Liver (tissue), 9 donors: ENCODE measurements around the gene C14orf132. TPM values are rescaled to one million over a fixed set of nuclear protein-coding genes. Genes with fewer than 3 reads are reported as not detected.

Source experiments
- DNase-seq: peaks from one replicate; pipeline ENCODE4 v3.0.0-alpha.2; 2017; ENCODE audit warnings: low spot score
- H3K27ac ChIP-seq, 2 donors: one replicate each; pipeline ENCODE4 v1.7.0; 2013; ENCODE audit warnings: inconsistent platforms in 2 of 2, low read length in 2 of 2, control low read depth in 1 of 2, low read depth in 1 of 2, mild to moderate bottlenecking in 1 of 2
- H3K27me3 ChIP-seq, 4 donors: one replicate each; pipeline versions ENCODE4 v1.6.1 to v1.7.0; 2013; ENCODE audit warnings: low read length in 3 of 4, inconsistent platforms in 1 of 4, mild to moderate bottlenecking in 1 of 4, moderate library complexity in 1 of 4; ENCODE audit not compliant: control insufficient read depth in 4 of 4, insufficient read depth in 4 of 4
- H3K36me3 ChIP-seq, 4 donors: one replicate each; pipeline versions ENCODE4 v1.6.1 to v1.7.0; 2013; ENCODE audit warnings: low read length in 3 of 4, mild to moderate bottlenecking in 3 of 4, low read depth in 1 of 4, moderate library complexity in 1 of 4; ENCODE audit not compliant: control insufficient read depth in 4 of 4, insufficient read depth in 3 of 4
- H3K4me1 ChIP-seq, 4 donors: one replicate each; pipeline versions ENCODE4 v1.6.1 to v1.7.0; 2013; ENCODE audit warnings: low read length in 3 of 4, mild to moderate bottlenecking in 3 of 4, moderate library complexity in 1 of 4; ENCODE audit not compliant: control insufficient read depth in 4 of 4, insufficient read depth in 4 of 4
- H3K4me3 ChIP-seq, 3 donors: one replicate each; pipeline versions ENCODE4 v1.6.1 to v1.7.0; 2013; ENCODE audit warnings: low read length in 3 of 3, control low read depth in 1 of 3, low read depth in 1 of 3, mild to moderate bottlenecking in 1 of 3
- H3K9ac ChIP-seq, 2 donors: one replicate each; pipeline ENCODE4 v1.7.0; 2013; ENCODE audit warnings: low read length in 2 of 2, mild to moderate bottlenecking in 2 of 2, moderate library complexity in 2 of 2, control low read depth in 1 of 2, low read depth in 1 of 2
- H3K9me3 ChIP-seq, 4 donors: one replicate each; pipeline versions ENCODE4 v1.6.1 to v1.7.0; 2013; ENCODE audit warnings: low read length in 3 of 4; ENCODE audit not compliant: control insufficient read depth in 4 of 4
- EGR1 ChIP-seq, 2 donors: IDR thresholded peaks; 2 replicates each; pipeline ENCODE4 v1.6.1; 2016 to 2018; ENCODE audit warnings: antibody characterized with exemption in 2 of 2, low read depth in 2 of 2
- FOXA1 ChIP-seq: IDR thresholded peaks from 2 replicates; pipeline ENCODE4 v1.6.1; 2016; ENCODE audit warnings: antibody characterized with exemption
- FOXA2 ChIP-seq: IDR thresholded peaks from 2 replicates; pipeline ENCODE4 v1.6.1; 2016; ENCODE audit warnings: antibody characterized with exemption
- GABPA ChIP-seq, 2 donors: IDR thresholded peaks in 1 of 2; conservative IDR thresholded peaks in 1 of 2; 2 replicates each; pipeline ENCODE4 v1.6.1; 2016; ENCODE audit warnings: antibody characterized with exemption in 2 of 2, mild to moderate bottlenecking in 1 of 2, moderate library complexity in 1 of 2
- HNF4A ChIP-seq, 2 donors: conservative IDR thresholded peaks; 2 replicates each; pipeline ENCODE4 v1.6.1; 2016; ENCODE audit warnings: antibody characterized with exemption in 2 of 2, mild to moderate bottlenecking in 2 of 2
- HNF4G ChIP-seq: IDR thresholded peaks from 2 replicates; pipeline ENCODE4 v1.6.1; 2016; ENCODE audit warnings: antibody characterized with exemption
- JUND ChIP-seq, 2 donors: IDR thresholded peaks; 2 replicates each; pipeline ENCODE4 v1.6.1; 2016; ENCODE audit warnings: antibody characterized with exemption in 2 of 2
- MAX ChIP-seq: IDR thresholded peaks from 2 replicates; pipeline ENCODE4 v1.6.1; 2016; ENCODE audit warnings: antibody characterized with exemption
- NR2F2 ChIP-seq: IDR thresholded peaks from 2 replicates; pipeline ENCODE4 v1.6.1; 2016; ENCODE audit warnings: antibody characterized with exemption
- RAD21 ChIP-seq, 2 donors: IDR thresholded peaks; 2 replicates each; pipeline ENCODE4 v1.6.1; 2016; ENCODE audit warnings: antibody characterized with exemption in 2 of 2, mild to moderate bottlenecking in 2 of 2
- RXRA ChIP-seq, 2 donors: IDR thresholded peaks; 2 replicates each; pipeline ENCODE4 v1.6.1; 2017 to 2018; ENCODE audit warnings: antibody characterized with exemption in 2 of 2, mild to moderate bottlenecking in 1 of 2
- SP1 ChIP-seq: IDR thresholded peaks from 2 replicates; pipeline ENCODE4 v1.6.1; 2018; ENCODE audit warnings: antibody characterized with exemption, mild to moderate bottlenecking
- TAF1 ChIP-seq: conservative IDR thresholded peaks from 2 replicates; pipeline ENCODE4 v1.6.1; 2016; ENCODE audit warnings: antibody characterized with exemption, mild to moderate bottlenecking
- YY1 ChIP-seq: IDR thresholded peaks from 2 replicates; pipeline ENCODE4 v1.6.1; 2016; ENCODE audit warnings: antibody characterized with exemption, mild to moderate bottlenecking
- ZBTB33 ChIP-seq: IDR thresholded peaks from 2 replicates; pipeline ENCODE4 v1.6.1; 2016; ENCODE audit warnings: antibody characterized with exemption
- WGBS: extraction: QIAGEN DNeasy Blood & Tissue Kit; methylation state at CpG from one replicate; pipeline ENCODE4 v1.1.7; 2013; 5-methylcytosine and 5-hydroxymethylcytosine counted together
- polyA plus RNA-seq, 2 donors: library from polyadenylated mRNA; stranded (reverse) in 1 of 2; unstranded in 1 of 2; fragments of 200-250 nt in 1 of 2; fragments of >200 nt in 1 of 2; fragmentation: Nextera tagmentation in 1 of 2; extraction: Ambion mirVana in 1 of 2; gene quantifications; one replicate each; pipeline versions ENCODE4 v1.2.1 to v1.2.3, GENCODE V29; 2013 to 2015
- total RNA-seq, 2 donors: library from RNA; depleted of rRNA; stranded (reverse); fragments of >200 nt; gene quantifications; one replicate each; pipeline ENCODE4 v1.2.3, GENCODE V29; 2014
- TF ChIP-seq, protein P1 (sequence below): IDR thresholded peaks from 2 replicates; pipeline ENCODE4 v1.6.1; 2016; ENCODE audit warnings: antibody characterized with exemption
- TF ChIP-seq, protein P2 (sequence below): fragments of 150-350 bp; IDR thresholded peaks from 2 replicates; pipeline ENCODE4 v1.5.1; 2017; ENCODE audit warnings: improper control_type of control experiment, low read depth, low read length; ENCODE audit not compliant: missing input control
- TF ChIP-seq, protein P3 (sequence below): IDR thresholded peaks from 2 replicates; pipeline ENCODE4 v1.6.1; 2016; ENCODE audit warnings: antibody characterized with exemption, mild to moderate bottlenecking
- donor health status: healthy.
- donor health status: healthy.
- donor health status: healthy.
- donor health status: healthy.
- donor health status: healthy.

The C14orf132 gene
- total and polyA plus RNA-seq, 4 donors = 1.8 to 3.0 (median 2.1) TPM

- H3K36me3 ChIP-seq = no peaks in the 10 kb centered on the region
- peak overlapping the region; percentile 58 to 85 for H3K27ac ChIP-seq
- H3K4me1 ChIP-seq = peaks cover 17 to 57% (median 50%) of the 10 kb centered on the region in 4 donors
- H3K9ac ChIP-seq = no peak overlapping the region
- no peaks in the 10 kb centered on the region for H3K9me3 ChIP-seq
- no peak for DNase-seq
- TF ChIP-seq YY1 (peak; percentile 85), EGR1 (IDR thresholded peaks at IDR 0.05; ENCODE audit: low read depth in 2 of 2) (peak in 1 of 2 donors; percentile 83), RXRA (IDR thresholded peaks at IDR 0.05) (peak; percentile 65 to 96), FOXA1 (peak; percentile 65), HNF4G (no peak), HNF4A (conservative IDR thresholded peaks at IDR 0.05) (peak; percentile 66 to 90), SP1 (peak; percentile 86), TAF1 (no peak), MAX (peak; percentile 88), GABPA (IDR thresholded peaks at IDR 0.05 in 1 of 2, conservative IDR thresholded peaks at IDR 0.05 in 1 of 2) (no peak), JUND (IDR thresholded peaks at IDR 0.05) (peak in 1 of 2 donors; percentile 87), FOXA2 (peak; percentile 70), NR2F2 (no peak), ZBTB33 (peak; percentile 90), RAD21 (IDR thresholded peaks at IDR 0.05) (peak; percentile 29 to 58)
- TF ChIP-seq, protein P1, sequence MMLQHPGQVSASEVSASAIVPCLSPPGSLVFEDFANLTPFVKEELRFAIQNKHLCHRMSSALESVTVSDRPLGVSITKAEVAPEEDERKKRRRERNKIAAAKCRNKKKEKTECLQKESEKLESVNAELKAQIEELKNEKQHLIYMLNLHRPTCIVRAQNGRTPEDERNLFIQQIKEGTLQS = no peak
- TF ChIP-seq, protein P2, sequence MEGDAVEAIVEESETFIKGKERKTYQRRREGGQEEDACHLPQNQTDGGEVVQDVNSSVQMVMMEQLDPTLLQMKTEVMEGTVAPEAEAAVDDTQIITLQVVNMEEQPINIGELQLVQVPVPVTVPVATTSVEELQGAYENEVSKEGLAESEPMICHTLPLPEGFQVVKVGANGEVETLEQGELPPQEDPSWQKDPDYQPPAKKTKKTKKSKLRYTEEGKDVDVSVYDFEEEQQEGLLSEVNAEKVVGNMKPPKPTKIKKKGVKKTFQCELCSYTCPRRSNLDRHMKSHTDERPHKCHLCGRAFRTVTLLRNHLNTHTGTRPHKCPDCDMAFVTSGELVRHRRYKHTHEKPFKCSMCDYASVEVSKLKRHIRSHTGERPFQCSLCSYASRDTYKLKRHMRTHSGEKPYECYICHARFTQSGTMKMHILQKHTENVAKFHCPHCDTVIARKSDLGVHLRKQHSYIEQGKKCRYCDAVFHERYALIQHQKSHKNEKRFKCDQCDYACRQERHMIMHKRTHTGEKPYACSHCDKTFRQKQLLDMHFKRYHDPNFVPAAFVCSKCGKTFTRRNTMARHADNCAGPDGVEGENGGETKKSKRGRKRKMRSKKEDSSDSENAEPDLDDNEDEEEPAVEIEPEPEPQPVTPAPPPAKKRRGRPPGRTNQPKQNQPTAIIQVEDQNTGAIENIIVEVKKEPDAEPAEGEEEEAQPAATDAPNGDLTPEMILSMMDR = no peak
- TF ChIP-seq, protein P3, sequence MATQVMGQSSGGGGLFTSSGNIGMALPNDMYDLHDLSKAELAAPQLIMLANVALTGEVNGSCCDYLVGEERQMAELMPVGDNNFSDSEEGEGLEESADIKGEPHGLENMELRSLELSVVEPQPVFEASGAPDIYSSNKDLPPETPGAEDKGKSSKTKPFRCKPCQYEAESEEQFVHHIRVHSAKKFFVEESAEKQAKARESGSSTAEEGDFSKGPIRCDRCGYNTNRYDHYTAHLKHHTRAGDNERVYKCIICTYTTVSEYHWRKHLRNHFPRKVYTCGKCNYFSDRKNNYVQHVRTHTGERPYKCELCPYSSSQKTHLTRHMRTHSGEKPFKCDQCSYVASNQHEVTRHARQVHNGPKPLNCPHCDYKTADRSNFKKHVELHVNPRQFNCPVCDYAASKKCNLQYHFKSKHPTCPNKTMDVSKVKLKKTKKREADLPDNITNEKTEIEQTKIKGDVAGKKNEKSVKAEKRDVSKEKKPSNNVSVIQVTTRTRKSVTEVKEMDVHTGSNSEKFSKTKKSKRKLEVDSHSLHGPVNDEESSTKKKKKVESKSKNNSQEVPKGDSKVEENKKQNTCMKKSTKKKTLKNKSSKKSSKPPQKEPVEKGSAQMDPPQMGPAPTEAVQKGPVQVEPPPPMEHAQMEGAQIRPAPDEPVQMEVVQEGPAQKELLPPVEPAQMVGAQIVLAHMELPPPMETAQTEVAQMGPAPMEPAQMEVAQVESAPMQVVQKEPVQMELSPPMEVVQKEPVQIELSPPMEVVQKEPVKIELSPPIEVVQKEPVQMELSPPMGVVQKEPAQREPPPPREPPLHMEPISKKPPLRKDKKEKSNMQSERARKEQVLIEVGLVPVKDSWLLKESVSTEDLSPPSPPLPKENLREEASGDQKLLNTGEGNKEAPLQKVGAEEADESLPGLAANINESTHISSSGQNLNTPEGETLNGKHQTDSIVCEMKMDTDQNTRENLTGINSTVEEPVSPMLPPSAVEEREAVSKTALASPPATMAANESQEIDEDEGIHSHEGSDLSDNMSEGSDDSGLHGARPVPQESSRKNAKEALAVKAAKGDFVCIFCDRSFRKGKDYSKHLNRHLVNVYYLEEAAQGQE = peak; percentile 68
- WGBS = 33% methylated on average over 16 of the region's 16 CpGs
- no peak overlapping the region for H3K4me3 ChIP-seq
- no peaks in the 10 kb centered on the region for H3K27me3 ChIP-seq
Observed at GRCh38 chr14:96095581-96096476, 56.7 kb downstream of the C14orf132 start.
